ENCODE results near the gene KCNN3.
A peak's percentile ranks its signal among the peaks of the same experiment; 100 is the strongest.

GRCh38 chr1:154863315-154864174, 6.5 kb downstream of the KCNN3 start:
- TF ChIP-seq EP300 (IDR thresholded peaks at IDR 0.05; ENCODE audit: low read depth in 2 of 2, low read length in 2 of 2) (no peak), EP300 (CRISPR knock-in tag; IDR thresholded peaks at IDR 0.05; ENCODE audit: borderline replicate concordance) (no peak), SP1 (IDR thresholded peaks at IDR 0.05) (no peak), SP1 (CRISPR knock-in tag; IDR thresholded peaks at IDR 0.05) (no peak), AKNA (CRISPR knock-in tag; IDR thresholded peaks at IDR 0.05; ENCODE audit: borderline replicate concordance) (no peak), ZNF562 (CRISPR knock-in tag; IDR thresholded peaks at IDR 0.05; ENCODE audit: borderline replicate concordance) (no peak), RORA (CRISPR knock-in tag; IDR thresholded peaks at IDR 0.05) (no peak), PHF5A (CRISPR knock-in tag; IDR thresholded peaks at IDR 0.05; ENCODE audit: low read depth, unreplicated experiment) (no peak), ZNF274 (CRISPR knock-in tag; IDR thresholded peaks at IDR 0.05) (no peak)
- TF ChIP-seq, protein P1, sequence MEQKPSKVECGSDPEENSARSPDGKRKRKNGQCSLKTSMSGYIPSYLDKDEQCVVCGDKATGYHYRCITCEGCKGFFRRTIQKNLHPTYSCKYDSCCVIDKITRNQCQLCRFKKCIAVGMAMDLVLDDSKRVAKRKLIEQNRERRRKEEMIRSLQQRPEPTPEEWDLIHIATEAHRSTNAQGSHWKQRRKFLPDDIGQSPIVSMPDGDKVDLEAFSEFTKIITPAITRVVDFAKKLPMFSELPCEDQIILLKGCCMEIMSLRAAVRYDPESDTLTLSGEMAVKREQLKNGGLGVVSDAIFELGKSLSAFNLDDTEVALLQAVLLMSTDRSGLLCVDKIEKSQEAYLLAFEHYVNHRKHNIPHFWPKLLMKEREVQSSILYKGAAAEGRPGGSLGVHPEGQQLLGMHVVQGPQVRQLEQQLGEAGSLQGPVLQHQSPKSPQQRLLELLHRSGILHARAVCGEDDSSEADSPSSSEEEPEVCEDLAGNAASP (CRISPR knock-in tag; IDR thresholded peaks at IDR 0.05; ENCODE audit: borderline replicate concordance): no peak
- TF ChIP-seq, protein P2, sequence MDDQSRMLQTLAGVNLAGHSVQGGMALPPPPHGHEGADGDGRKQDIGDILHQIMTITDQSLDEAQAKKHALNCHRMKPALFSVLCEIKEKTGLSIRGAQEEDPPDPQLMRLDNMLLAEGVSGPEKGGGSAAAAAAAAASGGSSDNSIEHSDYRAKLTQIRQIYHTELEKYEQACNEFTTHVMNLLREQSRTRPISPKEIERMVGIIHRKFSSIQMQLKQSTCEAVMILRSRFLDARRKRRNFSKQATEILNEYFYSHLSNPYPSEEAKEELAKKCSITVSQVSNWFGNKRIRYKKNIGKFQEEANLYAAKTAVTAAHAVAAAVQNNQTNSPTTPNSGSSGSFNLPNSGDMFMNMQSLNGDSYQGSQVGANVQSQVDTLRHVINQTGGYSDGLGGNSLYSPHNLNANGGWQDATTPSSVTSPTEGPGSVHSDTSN (CRISPR knock-in tag; IDR thresholded peaks at IDR 0.05; ENCODE audit: borderline replicate concordance): no peak
- TF ChIP-seq, protein P3, sequence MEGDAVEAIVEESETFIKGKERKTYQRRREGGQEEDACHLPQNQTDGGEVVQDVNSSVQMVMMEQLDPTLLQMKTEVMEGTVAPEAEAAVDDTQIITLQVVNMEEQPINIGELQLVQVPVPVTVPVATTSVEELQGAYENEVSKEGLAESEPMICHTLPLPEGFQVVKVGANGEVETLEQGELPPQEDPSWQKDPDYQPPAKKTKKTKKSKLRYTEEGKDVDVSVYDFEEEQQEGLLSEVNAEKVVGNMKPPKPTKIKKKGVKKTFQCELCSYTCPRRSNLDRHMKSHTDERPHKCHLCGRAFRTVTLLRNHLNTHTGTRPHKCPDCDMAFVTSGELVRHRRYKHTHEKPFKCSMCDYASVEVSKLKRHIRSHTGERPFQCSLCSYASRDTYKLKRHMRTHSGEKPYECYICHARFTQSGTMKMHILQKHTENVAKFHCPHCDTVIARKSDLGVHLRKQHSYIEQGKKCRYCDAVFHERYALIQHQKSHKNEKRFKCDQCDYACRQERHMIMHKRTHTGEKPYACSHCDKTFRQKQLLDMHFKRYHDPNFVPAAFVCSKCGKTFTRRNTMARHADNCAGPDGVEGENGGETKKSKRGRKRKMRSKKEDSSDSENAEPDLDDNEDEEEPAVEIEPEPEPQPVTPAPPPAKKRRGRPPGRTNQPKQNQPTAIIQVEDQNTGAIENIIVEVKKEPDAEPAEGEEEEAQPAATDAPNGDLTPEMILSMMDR (CRISPR knock-in tag; IDR thresholded peaks at IDR 0.05): peak; percentile 36

Measured in HepG2 (cell line).